ENCODE measurements around the gene HOXC9. TPM values are rescaled to one million over a fixed set of nuclear protein-coding genes. Genes with fewer than 3 reads are reported as not detected.
A peak's percentile ranks its signal among the peaks of the same experiment; 100 is the strongest.

HOXC9 gene
- total and polyA plus RNA-seq, 9 of the 15 experiments (the other 6 are each of a cell fraction or from before 2014, with no cell fraction given), result 1.1 to 10.5 (median 9.3) TPM

DNA sequence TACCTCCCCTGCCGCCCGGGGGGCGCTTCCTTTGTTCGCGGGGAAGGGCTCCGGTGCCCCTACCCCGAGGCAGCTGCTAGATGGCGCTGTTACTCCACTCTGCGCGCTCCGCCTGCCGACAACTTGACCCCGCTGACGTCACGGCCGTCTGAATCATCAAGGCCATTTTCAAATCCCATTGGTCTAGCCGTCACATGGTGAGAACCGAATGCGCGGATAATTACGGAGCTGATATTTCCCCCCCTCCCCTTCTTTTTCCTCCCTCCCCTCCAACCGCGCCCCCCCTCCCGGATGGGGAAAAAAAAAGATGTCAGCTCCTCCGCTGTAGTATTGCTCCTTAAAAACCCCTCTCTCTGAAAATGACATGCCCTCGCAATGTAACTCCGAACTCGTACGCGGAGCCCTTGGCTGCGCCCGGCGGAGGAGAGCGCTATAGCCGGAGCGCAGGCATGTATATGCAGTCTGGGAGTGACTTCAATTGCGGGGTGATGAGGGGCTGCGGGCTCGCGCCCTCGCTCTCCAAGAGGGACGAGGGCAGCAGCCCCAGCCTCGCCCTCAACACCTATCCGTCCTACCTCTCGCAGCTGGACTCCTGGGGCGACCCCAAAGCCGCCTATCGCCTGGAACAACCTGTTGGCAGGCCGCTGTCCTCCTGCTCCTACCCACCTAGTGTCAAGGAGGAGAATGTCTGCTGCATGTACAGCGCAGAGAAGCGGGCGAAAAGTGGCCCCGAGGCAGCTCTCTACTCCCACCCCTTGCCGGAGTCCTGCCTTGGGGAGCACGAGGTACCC lies 14.9 kb upstream of the HOXC9 start, which contains the start of gene HOXC10 (continued):
- TF ChIP-seq, protein P1, sequence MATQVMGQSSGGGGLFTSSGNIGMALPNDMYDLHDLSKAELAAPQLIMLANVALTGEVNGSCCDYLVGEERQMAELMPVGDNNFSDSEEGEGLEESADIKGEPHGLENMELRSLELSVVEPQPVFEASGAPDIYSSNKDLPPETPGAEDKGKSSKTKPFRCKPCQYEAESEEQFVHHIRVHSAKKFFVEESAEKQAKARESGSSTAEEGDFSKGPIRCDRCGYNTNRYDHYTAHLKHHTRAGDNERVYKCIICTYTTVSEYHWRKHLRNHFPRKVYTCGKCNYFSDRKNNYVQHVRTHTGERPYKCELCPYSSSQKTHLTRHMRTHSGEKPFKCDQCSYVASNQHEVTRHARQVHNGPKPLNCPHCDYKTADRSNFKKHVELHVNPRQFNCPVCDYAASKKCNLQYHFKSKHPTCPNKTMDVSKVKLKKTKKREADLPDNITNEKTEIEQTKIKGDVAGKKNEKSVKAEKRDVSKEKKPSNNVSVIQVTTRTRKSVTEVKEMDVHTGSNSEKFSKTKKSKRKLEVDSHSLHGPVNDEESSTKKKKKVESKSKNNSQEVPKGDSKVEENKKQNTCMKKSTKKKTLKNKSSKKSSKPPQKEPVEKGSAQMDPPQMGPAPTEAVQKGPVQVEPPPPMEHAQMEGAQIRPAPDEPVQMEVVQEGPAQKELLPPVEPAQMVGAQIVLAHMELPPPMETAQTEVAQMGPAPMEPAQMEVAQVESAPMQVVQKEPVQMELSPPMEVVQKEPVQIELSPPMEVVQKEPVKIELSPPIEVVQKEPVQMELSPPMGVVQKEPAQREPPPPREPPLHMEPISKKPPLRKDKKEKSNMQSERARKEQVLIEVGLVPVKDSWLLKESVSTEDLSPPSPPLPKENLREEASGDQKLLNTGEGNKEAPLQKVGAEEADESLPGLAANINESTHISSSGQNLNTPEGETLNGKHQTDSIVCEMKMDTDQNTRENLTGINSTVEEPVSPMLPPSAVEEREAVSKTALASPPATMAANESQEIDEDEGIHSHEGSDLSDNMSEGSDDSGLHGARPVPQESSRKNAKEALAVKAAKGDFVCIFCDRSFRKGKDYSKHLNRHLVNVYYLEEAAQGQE (IDR thresholded peaks at IDR 0.05; ENCODE audit: borderline replicate concordance), result peak; percentile 82
- TF ChIP-seq, protein P1 (CRISPR knock-in tag; IDR thresholded peaks at IDR 0.05; ENCODE audit: low read depth), result no peak
- TF ChIP-seq FOS (IDR thresholded peaks at IDR 0.05; ENCODE audit: extremely low read depth, insufficient read length), result peak; percentile 37
- no peak for TF ChIP-seq SLC30A9 (CRISPR knock-in tag; IDR thresholded peaks at IDR 0.05)
- TF ChIP-seq MCM2 (IDR thresholded peaks at IDR 0.05; ENCODE audit: low read depth), result no peak
- TF ChIP-seq TAF9B (IDR thresholded peaks at IDR 0.05; ENCODE audit: partially characterized antibody), result no peak
- no peak for TF ChIP-seq POLR2AphosphoS5 (IDR thresholded peaks at IDR 0.05; ENCODE audit: control insufficient read depth, insufficient read depth, low read depth, low read length)
- TF ChIP-seq ZNF699 (CRISPR knock-in tag; IDR thresholded peaks at IDR 0.05; ENCODE audit: insufficient replicate concordance), result no peak
- no peak for TF ChIP-seq HDAC2 (IDR thresholded peaks at IDR 0.05)
- TF ChIP-seq RAD51 (IDR thresholded peaks at IDR 0.05; ENCODE audit: borderline replicate concordance, low read depth), result peak; percentile 64
- no peak for TF ChIP-seq ZNF76 (CRISPR knock-in tag; IDR thresholded peaks at IDR 0.05; ENCODE audit: borderline replicate concordance)
- TF ChIP-seq, protein P2, sequence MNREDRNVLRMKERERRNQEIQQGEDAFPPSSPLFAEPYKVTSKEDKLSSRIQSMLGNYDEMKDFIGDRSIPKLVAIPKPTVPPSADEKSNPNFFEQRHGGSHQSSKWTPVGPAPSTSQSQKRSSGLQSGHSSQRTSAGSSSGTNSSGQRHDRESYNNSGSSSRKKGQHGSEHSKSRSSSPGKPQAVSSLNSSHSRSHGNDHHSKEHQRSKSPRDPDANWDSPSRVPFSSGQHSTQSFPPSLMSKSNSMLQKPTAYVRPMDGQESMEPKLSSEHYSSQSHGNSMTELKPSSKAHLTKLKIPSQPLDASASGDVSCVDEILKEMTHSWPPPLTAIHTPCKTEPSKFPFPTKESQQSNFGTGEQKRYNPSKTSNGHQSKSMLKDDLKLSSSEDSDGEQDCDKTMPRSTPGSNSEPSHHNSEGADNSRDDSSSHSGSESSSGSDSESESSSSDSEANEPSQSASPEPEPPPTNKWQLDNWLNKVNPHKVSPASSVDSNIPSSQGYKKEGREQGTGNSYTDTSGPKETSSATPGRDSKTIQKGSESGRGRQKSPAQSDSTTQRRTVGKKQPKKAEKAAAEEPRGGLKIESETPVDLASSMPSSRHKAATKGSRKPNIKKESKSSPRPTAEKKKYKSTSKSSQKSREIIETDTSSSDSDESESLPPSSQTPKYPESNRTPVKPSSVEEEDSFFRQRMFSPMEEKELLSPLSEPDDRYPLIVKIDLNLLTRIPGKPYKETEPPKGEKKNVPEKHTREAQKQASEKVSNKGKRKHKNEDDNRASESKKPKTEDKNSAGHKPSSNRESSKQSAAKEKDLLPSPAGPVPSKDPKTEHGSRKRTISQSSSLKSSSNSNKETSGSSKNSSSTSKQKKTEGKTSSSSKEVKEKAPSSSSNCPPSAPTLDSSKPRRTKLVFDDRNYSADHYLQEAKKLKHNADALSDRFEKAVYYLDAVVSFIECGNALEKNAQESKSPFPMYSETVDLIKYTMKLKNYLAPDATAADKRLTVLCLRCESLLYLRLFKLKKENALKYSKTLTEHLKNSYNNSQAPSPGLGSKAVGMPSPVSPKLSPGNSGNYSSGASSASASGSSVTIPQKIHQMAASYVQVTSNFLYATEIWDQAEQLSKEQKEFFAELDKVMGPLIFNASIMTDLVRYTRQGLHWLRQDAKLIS (CRISPR knock-in tag; IDR thresholded peaks at IDR 0.05), result no peak
- TF ChIP-seq, protein P3, sequence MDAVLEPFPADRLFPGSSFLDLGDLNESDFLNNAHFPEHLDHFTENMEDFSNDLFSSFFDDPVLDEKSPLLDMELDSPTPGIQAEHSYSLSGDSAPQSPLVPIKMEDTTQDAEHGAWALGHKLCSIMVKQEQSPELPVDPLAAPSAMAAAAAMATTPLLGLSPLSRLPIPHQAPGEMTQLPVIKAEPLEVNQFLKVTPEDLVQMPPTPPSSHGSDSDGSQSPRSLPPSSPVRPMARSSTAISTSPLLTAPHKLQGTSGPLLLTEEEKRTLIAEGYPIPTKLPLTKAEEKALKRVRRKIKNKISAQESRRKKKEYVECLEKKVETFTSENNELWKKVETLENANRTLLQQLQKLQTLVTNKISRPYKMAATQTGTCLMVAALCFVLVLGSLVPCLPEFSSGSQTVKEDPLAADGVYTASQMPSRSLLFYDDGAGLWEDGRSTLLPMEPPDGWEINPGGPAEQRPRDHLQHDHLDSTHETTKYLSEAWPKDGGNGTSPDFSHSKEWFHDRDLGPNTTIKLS (IDR thresholded peaks at IDR 0.05; ENCODE audit: borderline replicate concordance, low read depth), result no peak
- TF ChIP-seq MYNN (IDR thresholded peaks at IDR 0.05), result peak; percentile 65; the same call in 1 of the 2 replicates
- TF ChIP-seq MYNN (CRISPR knock-in tag; IDR thresholded peaks at IDR 0.05), result no peak
